GDM1 (cell line): ENCODE data around the gene NT5C.
"Not testable (repeated sequence)": the region's sequence is repeated elsewhere in the genome, so short reads cannot be mapped to it uniquely, and the experiment has no call there.

ENCODE experiments used
- DNase-seq: peaks from one replicate; lab custom pipeline; 2025; lab: John Stamatoyannopoulos, UW

The NT5C gene

DNA sequence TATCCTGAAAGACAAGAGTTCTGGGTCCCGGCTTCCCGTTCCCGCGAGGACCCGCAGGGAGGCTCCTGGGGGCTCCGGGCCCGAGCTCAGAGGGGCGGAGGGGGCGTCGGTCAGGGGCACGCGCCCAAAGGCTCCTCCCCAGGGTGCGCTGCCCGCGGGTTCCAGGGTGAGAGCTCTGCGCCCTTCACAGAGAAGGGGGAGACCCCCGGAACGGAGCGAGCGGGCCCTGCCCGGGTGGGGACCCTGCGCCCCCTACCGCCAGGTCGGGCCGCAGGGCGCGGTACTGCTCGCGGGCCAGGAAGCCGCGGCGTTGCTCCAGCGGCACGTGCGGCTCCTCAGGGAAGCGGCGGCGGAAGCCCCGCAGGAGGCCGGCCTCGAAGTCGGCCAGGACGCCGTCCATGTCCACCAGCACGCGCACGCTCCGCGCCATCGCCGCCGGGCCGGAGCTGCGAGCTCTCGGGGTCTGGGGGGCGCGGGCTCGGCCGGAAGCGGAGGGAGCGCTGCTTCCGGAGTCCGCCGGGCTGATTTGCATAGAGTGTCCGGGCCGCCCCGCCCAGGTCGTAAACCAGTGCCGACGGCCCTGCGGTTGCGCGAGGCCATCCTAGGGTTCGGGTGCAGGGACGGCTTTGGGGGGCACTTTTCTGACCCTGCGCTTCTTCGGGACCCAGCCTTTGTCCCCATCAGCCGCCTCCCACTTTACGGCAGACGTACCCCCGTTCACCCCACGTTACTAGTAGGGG is at the start of gene NT5C:
NT5C (minus strand) TSS at position 465 of the 740 bp plus-strand sequence; CDS start at position 430, 35 bp downstream.
- DNase-seq = peak; percentile 54

DNA sequence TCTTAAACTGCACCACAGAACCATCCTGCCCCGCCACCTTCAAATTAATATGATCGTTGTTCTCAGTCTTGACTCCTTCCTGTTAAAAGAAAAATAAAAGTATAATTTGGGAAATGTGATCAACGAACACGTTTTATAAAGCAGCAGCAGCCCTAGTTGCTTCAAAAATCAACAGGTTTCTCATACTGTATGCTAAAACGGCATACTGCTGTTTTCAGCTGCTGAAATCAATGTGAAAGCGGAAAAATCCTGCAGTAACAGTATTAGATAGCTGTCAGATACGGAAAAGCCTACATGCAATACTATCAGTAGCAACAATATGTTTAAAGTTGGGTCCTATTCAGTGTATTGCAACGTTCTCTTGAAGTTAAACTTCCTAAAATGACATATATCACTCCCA is 49.6 kb upstream of the NT5C start:
- DNase-seq = no peak

DNA sequence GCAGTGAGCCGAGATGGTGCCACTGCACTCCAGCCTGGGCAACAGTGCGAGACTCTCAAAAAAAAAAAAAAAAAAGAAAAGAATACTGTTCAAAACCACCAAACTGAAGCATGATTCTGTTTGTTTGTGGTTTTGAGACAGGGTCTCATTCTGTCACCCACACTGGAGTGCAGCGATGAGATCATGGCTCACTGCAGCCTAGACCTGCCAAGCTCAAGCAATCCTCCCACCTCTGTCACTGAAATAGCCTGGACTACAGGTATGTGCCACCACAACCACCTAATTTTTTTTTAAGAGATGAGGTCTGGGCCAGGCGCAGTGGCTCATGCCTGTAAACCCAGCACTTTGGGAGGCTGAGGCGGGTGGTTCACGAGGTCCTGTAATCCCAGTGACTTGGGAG is 46.9 kb upstream of the NT5C start:
- DNase-seq = no peak

DNA sequence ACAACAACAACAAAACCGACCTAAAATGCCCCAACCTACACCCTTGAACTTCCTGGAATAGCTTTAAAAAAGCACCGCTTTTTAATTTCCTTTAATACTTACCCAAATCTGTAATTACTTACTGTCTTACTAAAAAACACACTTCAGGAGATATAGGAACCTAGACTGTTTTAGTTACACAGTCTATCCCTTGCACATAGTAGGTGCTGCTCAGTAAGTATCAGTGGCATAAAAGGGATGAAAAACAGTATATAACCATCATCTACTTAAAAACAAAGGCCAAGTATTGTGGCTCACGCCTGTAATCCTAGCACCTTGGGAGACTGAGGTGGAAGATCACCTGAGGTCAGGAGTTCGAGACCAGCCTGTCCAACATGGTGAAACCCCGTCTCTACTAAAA is 45.1 kb upstream of the NT5C start:
- no peak for DNase-seq

DNA sequence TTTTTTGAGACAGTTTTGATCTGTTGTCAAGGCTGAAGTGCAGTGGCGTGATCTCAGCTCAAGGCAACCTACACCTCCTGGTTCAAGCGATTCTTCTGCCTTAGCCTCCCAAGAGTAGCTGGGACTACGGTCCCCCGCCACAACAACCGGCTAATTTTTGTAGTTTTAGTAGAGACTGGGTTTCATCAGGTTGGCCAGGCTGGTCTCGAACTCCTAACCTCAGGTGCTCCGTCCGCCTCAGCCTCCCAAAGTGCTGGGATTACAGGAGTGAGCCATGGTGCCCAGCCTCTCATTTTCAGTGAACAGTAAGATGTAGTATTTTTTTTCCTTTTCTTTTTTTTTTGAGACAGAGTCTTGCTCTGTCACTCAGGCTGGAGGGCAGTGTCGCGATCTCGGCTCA is 43.5 kb upstream of the NT5C start:
- no peak for DNase-seq

DNA sequence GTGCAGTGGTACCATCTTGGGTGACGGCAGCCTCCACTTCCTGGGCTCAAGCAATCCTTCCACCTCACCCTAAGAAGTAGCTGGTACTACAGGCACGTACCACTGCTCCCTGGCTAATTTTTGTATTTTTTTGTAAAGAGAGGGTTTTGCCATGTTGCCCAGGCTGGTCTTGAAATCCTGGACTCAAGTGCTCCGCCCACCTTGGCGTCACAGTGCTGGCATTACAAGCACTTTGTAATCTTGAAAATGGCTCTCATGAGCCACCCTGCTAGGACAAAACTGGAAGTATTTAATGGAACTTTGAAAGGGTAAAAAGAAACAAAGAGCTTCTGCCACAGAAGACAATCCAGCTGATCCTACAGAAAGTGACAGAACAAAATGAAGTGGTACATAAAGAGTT is 42.0 kb upstream of the NT5C start:
- DNase-seq = no peak

DNA sequence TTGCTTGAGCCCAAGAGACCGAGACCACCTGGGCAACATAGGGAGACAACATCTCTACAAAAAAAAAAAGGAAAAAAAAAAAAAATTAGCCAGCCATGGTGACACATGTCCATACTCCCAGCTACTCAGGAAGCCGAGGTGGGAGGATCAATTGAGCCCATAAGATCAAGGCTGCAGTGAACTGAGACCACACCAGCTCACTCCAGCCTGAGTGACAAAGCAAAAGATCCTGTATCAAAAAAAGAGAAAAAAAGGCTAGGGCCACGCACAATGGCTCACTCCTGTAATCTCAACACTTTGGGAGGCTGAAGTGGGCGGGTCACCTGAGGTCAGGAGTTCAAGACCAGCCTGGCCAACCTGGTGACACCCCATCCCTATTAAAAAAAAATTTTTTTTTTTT is 37.5 kb upstream of the NT5C start:
- no peak for DNase-seq

DNA sequence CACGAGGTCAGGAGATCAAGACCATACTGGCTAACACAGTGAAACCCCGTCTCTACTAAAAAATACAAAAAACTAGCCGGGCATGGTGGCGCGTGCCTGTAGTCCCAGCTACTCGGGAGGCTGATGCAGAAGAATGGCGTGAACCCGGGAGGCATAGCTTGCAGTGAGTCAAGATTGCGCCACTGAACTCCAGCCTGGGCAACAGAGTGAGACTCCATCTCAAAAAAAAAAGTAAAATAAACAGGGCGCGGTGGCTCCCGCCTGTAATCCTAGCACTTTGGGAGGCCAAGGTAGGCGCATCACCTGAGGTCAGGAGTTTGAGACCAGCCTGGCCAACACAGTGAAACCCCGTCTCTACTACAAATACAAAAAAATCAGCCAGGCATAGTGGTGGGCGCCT is 33.1 kb upstream of the NT5C start:
- DNase-seq = not testable (repeated sequence)

DNA sequence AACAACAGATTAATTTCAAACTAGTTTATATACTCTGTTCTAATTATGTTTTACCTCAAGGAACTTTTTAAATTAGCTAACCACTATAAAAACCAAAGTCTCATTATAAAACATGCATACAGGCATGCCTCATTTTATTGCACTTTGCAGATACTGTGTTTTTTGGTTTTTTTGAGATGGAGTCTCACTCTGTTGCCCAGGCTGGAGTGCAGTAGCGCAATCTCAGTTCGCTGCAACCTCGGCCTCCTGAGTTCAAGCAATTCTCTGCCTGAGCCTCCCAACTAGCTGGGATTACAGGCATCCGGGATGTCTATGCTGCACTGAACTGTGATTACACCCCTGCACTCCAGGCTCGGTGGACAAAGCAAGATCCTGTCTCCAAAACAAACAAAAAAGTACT is 31.5 kb upstream of the NT5C start:
- DNase-seq = no peak

DNA sequence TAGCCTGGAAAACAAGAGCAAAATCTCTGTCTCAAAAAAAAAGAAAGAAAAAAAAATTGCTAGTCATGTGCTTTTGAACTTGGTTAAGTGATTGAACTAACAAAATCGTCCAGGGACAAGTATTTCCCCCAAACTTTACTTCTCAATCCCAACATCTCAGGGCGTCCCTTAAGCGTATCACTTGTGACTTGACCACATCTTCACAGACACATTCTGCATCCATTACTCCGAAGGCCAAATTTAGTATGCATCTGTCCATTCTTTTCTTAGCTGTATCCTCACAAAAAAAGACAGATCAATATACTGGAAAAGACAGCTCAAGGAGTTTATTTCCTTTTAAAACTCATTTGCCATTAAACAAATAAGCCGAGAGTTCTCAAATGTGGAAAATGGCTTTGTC is 28.7 kb upstream of the NT5C start:
- no peak for DNase-seq

DNA sequence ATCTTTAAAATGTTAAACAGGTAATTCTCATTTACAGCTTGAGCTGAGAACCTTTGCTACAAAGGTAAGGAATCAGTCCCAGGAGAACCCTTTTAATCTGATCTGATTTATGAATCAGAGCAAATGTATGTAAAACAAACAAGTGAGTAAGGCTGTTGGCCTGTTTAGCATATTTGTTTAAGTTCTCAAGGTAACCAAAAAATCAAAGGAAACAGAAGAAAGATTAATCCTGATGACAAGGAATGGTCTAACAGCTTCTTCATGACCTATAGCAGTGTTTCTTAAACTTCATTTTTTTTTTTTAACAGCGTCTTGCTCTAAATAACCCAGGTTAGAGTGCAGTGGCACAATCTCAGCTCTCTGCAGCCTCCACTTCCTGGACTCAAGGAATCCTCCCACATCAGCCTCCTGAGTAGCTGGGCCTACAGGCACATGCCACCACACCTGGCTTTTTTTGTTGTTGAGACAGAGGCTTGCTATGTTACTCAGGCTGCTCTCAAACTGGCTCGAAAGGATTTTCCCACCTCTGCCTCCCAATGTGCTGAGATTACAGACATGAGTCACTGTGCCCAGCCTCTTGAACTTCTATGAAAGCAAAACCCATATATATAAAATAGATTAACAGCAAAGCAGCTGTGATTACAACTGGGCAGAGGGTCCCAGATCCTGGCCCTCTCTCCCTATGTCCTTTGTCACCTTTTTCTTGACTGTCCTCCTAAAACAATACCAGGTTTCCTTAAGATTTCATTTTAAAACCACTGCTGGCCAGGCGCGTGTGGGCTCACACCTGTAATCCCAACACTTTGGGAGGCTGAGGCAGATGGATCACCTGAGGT is 27.9 kb upstream of the NT5C start:
- DNase-seq = no peak

DNA sequence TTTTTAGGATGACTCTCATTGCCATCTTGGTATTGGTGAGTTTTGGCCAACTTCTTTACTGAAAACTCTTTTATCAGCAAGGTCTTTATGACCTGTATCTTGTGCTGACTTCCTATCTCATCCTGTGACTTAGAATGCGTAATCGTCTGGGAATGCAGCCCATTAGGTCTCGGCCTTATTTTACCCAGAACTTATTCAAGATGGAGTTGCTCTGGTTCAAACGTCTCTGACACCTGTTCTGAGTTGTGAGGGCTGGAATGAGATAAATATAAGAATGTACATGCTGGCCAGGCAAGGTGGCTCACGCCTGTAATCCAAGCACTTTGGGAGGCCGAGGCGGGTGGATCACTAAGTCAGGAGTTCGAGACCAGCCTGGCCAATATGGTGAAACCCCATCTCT is 26.9 kb upstream of the NT5C start:
- DNase-seq = not testable (repeated sequence)

DNA sequence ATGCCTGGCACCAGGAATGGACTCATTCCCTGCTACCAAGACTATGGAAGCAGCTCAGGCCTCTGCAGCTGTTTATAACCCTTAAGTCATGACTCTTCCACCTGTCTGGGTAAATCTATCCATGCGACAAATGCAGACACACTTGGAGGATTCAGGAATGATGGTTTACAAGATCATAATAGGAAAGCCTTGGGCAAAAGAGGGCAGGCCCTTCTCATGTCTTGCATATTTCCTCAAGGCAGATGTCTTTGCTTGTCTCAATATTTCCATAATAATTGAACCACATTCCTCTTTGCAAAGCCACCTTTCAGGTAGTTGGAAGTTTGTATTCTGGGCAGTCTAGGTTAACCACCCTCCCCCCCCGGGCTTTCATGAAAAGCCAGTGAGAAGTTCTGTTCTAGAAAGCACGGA is 23.7 kb upstream of the NT5C start:
- no peak for DNase-seq

DNA sequence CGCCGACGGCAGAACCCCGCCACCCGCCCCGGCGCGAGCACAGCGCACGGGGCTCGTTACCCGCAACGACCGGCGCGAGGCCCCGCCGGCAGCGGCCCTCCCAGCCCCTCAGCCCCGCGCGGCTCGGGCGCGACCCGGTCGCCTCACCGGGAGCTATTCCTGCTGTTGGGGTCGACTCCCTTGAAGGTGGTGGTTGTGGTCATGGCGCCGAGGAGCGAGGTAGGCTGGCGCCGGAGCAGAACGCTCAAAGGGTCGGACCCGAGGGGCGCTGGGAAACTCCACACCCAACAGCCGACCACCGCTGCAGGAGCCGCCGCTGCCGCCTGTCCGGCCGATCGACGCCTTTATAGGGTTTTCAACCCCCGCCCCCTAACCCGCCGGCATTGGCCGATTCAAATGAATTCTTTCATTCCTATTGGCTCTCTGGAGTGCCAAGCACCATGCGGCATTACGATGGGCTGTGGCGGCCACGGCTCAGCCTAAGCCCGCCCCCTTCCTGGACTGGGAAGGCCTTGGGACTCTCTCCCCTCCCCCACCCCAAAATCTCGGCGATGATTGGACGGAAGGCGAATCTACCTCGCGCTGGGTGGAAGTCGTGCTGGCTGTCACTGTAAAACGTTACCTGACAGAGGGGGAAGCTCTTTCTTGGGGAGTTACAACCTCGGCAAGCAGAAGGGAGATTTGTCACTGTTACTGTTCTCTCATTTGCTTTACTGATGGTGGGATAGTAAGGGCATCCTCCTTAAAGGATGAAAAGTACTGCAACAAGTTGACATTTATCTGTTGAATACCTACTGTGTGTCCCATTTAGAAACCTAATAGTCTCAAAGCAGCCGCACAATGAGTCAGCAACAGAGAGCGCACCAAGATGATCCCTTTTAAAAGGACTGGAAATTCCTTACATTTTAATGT is 22.9 kb upstream of the NT5C start, which contains the start of gene JPT1:
JPT1 (minus strand) TSS at position 318 of the 912 bp plus-strand sequence; CDS start at position 203, 115 bp downstream.
- DNase-seq = peak; percentile 98

DNA sequence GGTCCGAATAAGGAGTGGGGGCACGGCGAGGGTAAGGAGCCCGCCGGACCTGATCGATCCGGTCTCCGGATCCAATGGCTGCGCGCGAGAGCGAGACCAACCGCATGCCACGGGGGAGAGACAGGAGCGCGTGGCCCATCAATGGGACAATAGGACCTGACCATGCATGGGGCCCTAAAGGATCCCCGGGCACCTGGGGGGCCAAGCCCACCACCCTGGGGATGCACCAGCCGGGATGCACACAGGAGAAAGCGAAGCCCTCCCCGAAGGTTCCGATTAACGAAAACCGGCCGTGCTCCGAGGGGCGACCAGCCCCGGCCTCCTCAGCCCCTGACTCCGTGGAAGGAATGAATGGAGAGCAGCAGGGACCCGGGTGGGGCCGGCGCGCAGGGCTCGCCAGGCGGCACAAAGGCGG is 22.2 kb upstream of the NT5C start:
- DNase-seq = no peak

DNA sequence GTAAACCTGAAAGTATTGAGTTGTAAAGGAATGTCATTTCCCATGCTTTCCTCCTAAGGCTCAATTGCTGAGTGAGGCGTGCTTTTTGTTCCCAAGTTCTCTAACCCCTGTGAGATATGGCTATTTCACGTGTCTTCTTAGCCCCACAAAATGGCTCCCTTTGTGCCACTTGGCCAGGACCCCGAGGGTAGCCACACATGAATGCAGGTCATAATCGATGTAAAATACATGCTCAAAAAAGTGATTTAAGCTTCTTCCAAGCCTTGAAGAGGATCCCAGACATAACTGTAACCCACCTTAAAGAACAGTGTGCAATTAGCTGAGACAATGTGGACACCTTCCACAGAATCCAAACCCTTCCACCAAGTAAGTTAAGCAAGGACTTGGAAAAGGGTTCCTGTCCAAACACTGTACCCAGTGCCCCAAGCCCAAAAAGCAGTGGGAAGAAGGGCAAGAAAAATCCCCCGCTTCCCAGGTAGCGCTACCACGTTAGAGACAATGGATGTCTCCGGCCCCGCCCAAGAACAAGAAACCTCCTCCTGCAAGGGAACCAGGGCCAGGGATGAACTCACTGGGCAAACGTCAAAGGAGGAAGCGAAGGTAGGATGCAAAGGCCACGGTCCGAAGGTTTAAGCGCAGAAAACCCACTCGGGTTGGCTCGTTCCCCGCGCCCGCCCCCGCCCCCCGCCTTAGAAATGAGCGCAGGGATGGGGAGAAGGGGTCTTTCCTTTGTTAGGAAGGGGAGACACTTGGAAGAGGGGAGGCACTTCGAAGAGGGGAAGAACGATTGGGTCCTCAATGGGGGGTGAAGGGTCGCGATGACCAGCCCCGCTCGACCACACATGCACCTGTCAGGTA is 21.6 kb upstream of the NT5C start:
- DNase-seq = no peak

DNA sequence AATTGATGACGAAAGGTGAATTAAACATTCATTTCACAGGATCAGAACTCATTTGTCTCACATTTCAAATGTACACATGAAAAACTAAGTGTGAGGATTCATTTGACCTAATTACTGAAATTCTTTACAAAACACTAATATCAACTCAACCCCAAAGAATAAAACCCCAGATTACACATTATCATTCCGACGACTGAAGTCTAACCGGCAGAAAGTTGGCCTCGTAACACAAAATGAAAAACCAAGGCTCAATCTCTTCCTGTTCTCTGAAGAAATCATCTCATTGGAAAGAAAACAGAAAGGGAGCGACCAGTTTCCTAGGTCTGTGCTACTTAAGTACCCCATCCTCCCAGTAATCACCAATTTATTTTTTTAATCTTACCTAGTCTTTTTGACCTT is 21.0 kb upstream of the NT5C start:
- no peak for DNase-seq

DNA sequence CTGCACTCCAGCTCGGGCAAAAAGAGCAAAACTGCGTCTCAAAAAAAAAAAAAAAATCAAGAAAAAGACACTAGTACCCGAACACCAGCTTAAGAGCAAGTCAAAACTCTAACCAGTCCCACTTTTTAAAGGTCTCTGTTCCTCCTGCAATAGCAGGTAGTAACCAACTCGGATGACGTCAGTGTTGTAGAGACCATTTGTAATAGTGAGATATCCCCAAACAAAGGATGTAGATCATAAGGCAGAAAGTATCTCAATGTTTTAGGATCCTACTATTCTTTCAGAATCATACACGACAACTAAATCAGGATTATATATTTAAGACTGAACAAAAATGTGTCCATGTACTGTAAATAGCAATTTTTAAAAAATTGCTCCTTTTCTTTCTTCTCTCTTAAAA is 20.4 kb upstream of the NT5C start:
- no peak for DNase-seq

DNA sequence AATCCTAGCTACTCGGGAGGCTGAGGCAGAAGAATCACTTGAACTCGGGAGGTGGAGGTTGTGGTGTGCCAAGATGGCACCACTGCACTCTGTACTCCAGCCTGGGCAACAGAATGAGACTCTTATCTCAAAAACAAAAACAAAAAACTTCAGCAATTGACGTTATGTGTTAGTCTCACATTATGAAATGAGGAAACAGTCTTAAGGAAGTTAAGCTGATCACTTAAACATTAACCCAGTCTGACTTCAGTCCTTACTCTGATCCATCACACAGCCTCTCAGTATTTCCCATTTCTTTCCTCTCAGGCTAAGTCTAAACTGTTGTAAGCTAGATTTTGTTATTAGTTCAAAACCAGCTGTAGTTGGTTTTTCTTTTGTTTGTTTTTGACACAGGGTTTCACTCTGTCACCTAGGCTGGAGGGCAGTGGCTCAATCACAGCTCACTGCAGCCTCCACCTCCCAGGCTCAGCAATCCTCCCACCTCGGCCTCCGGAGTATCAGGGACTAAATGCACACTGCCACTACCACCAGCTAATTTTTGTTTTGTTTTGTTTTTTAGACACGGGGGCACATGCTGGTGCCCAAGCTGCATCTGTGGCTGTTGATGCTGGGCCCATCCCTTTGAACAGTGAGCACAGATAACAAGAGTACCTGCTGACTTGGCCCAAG is 16.5 kb upstream of the NT5C start:
- DNase-seq = no peak

DNA sequence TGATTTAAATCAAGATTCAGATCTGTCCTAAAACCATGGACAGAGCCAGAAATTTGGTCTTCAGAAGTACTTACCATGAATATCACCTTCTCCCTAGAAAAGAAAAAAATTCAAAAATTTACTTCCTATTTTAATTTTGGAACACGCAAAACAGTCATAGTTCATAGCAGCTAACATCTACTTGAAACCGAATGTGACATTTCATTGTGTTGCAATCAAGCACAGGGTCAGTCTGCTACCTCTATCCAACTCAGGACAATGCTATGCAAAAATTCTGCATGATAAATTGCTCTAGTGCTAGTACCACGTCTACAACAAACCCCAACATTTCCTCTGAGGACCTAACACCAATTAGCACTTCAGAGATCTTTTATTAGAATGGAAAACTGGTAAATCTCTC is 15.1 kb upstream of the NT5C start:
- DNase-seq = no peak
